CD4-positive, alpha-beta T cell (primary cell): ENCODE measurements around the gene CLSTN2. TPM values are rescaled to one million over a fixed set of nuclear protein-coding genes. Genes with fewer than 3 reads are reported as not detected.

Experiments used
- ATAC-seq: fragments of 200-7000 bp; cut with Tn5 transposase; one replicate; pipeline ENCODE4 v1.10.0; 2022; ENCODE audit warnings: mild to moderate bottlenecking; ENCODE audit not compliant: poor library complexity
- CTCF ChIA-PET: fragments of 350-600 bp; sonication (Branson Sonifier 250); formaldehyde crosslinking; loops from one replicate; lab custom pipeline; 2021; ENCODE audit warnings: antibody characterized with exemption, inconsistent platforms; lab: Charles Lee
- POLR2A ChIA-PET: fragments of 350-600 bp; sonication (Branson Sonifier 250); formaldehyde crosslinking; loops from one replicate; lab custom pipeline; 2021; ENCODE audit warnings: antibody characterized with exemption, inconsistent platforms; lab: Charles Lee
- DNase-seq, 14 experiments: peaks; one replicate each; pipeline ENCODE4 v3.0.0-alpha.2; 2013 to 2020; ENCODE audit warnings: mixed read lengths in 2 of 14
- H3K27ac ChIP-seq, 2 donors: one replicate each; pipeline versions ENCODE4 v1.5.1 to v1.7.0; 2013; ENCODE audit warnings: low read length in 2 of 2, low read depth in 1 of 2, mild to moderate bottlenecking in 1 of 2
- H3K27me3 ChIP-seq, 2 experiments: 1 replicate in 1 of 2; 2 replicates in 1 of 2; pipeline versions ENCODE4 v1.6.1 to v1.7.0; 2013; ENCODE audit warnings: low read length in 2 of 2, control low read depth in 1 of 2, mild to moderate bottlenecking in 1 of 2, moderate library complexity in 1 of 2; ENCODE audit not compliant: insufficient read depth in 2 of 2, control insufficient read depth in 1 of 2
- H3K36me3 ChIP-seq: one replicate; pipeline ENCODE4 v1.6.1; 2013; ENCODE audit warnings: low read length, control low read depth; ENCODE audit not compliant: insufficient read depth
- H3K4me1 ChIP-seq: one replicate; pipeline ENCODE4 v1.6.1; 2013; ENCODE audit warnings: low read length, control low read depth; ENCODE audit not compliant: insufficient read depth
- H3K4me3 ChIP-seq: one replicate; pipeline ENCODE4 v1.5.1; 2013; ENCODE audit warnings: mild to moderate bottlenecking, low read length, moderate library complexity
- H3K9me3 ChIP-seq, 2 experiments: 1 replicate in 1 of 2; 2 replicates in 1 of 2; pipeline versions ENCODE4 v1.6.1 to v1.7.0; 2013; ENCODE audit warnings: low read length in 2 of 2, mild to moderate bottlenecking in 2 of 2, control low read depth in 1 of 2, moderate library complexity in 1 of 2; ENCODE audit not compliant: control insufficient read depth in 1 of 2, insufficient read depth in 1 of 2
- H3K27ac Mint-ChIP-seq: one replicate; pipeline ENCODE4 v1.8.0; 2020; ENCODE audit warnings: mixed read lengths
- H3K27me3 Mint-ChIP-seq: one replicate; pipeline ENCODE4 v1.8.0; 2021; ENCODE audit warnings: mixed read lengths
- H3K36me3 Mint-ChIP-seq: one replicate; pipeline ENCODE4 v1.8.0; 2021; ENCODE audit warnings: low read depth, mixed read lengths
- H3K4me1 Mint-ChIP-seq: one replicate; pipeline ENCODE4 v1.8.0; 2021; ENCODE audit warnings: low read depth, mixed read lengths
- H3K4me3 Mint-ChIP-seq: one replicate; pipeline ENCODE4 v1.8.0; 2020; ENCODE audit warnings: mild to moderate bottlenecking, mixed read lengths
- H3K9me3 Mint-ChIP-seq: one replicate; pipeline ENCODE4 v1.8.0; 2020; ENCODE audit warnings: mixed read lengths
- CTCF ChIP-seq: fragments of 200-600 bp; IDR thresholded peaks from one replicate; pipeline ENCODE4 v1.8.0; 2022; ENCODE audit warnings: antibody characterized with exemption, mild to moderate bottlenecking
- intact Hi-C, 2 experiments: fragments of 100-400 bp; cut with DNase I in 1 of 2; cut with micrococcal nuclease in 1 of 2; formaldehyde crosslinking; loops; one replicate each; pipeline versions ENCODE4 v1.15.1 to v1.9.0; 2023 to 2025; cut with DNase I, micrococcal nuclease
- total RNA-seq, 174 experiments: library from RNA in 2 of 174; stranded (reverse) in 2 of 174; gene quantifications; one replicate each; pipeline ENCODE4 v1.2.3 and lab custom pipeline; 2021 to 2026

Gene CLSTN2
- total RNA-seq, 2 experiments from 2014 or later = not detected

GRCh38 chr3:140571836-140572235 lies 636.9 kb downstream of the CLSTN2 start:
- Histone ChIP-seq H3K27ac (no peak overlapping the region), H3K9me3 (peaks cover 0 to 4% of the 10 kb centered on the region in 2 experiments), H3K27me3 (no peaks in the 10 kb centered on the region), H3K4me1 (no peaks in the 10 kb centered on the region), H3K36me3 (no peaks in the 10 kb centered on the region), H3K4me3 (no peak overlapping the region)
- CTCF ChIA-PET = no interaction called here
- no peak for ATAC-seq
- no peak for DNase-seq
- Mint-ChIP-seq H3K4me3 (no peak overlapping the region), H3K36me3 (no peaks in the 10 kb centered on the region), H3K9me3 (no peaks in the 10 kb centered on the region), H3K4me1 (no peaks in the 10 kb centered on the region), H3K27ac (no peak overlapping the region), H3K27me3 (no peaks in the 10 kb centered on the region)
- POLR2A ChIA-PET = no interaction called here
- intact Hi-C loops = no loop called here
- TF ChIP-seq CTCF = no peak

GRCh38 chr3:140572334-140572733 lies 637.3 kb downstream of the CLSTN2 start:
- H3K27ac ChIP-seq = no peak overlapping the region
- no peaks in the 10 kb centered on the region for H3K36me3 ChIP-seq
- H3K4me1 Mint-ChIP-seq = no peaks in the 10 kb centered on the region
- CTCF ChIA-PET = no interaction called here
- H3K27me3 Mint-ChIP-seq = peaks cover 2% of the 10 kb centered on the region
- no peaks in the 10 kb centered on the region for H3K27me3 ChIP-seq
- DNase-seq (no peak), ATAC-seq (no peak)
- intact Hi-C loops = no loop called here
- TF ChIP-seq CTCF = no peak
- H3K36me3 Mint-ChIP-seq = no peaks in the 10 kb centered on the region
- POLR2A ChIA-PET = no interaction called here
- H3K9me3 ChIP-seq = no peaks in the 10 kb centered on the region
- H3K9me3 Mint-ChIP-seq = no peaks in the 10 kb centered on the region
- no peak overlapping the region for H3K27ac Mint-ChIP-seq
- no peak overlapping the region for H3K4me3 Mint-ChIP-seq
- no peaks in the 10 kb centered on the region for H3K4me1 ChIP-seq
- H3K4me3 ChIP-seq = no peak overlapping the region

GRCh38 chr3:140573011-140573410 lies 638.0 kb downstream of the CLSTN2 start:
- no peaks in the 10 kb centered on the region for H3K4me1 Mint-ChIP-seq
- Histone ChIP-seq H3K27me3 (no peaks in the 10 kb centered on the region), H3K4me3 (no peak overlapping the region), H3K9me3 (peaks cover 0 to 2% of the 10 kb centered on the region in 2 experiments), H3K4me1 (no peaks in the 10 kb centered on the region), H3K36me3 (no peaks in the 10 kb centered on the region), H3K27ac (no peak overlapping the region)
- ChIA-PET POLR2A (no interaction called here), CTCF (no interaction called here)
- no peaks in the 10 kb centered on the region for H3K9me3 Mint-ChIP-seq
- ATAC-seq (no peak), DNase-seq (no peak)
- no peaks in the 10 kb centered on the region for H3K36me3 Mint-ChIP-seq
- intact Hi-C loops = no loop called here
- TF ChIP-seq CTCF = no peak
- no peak overlapping the region for H3K4me3 Mint-ChIP-seq
- H3K27ac Mint-ChIP-seq = no peak overlapping the region
- peaks cover 6% of the 10 kb centered on the region for H3K27me3 Mint-ChIP-seq
